ENCODE measurements around the gene AMH. TPM values are rescaled to one million over a fixed set of nuclear protein-coding genes. Genes with fewer than 3 reads are reported as not detected.
A peak's percentile ranks its signal among the peaks of the same experiment; 100 is the strongest.

AMH gene
- total RNA-seq, 1 donor from 2014 or later = 1.9 TPM

DNA sequence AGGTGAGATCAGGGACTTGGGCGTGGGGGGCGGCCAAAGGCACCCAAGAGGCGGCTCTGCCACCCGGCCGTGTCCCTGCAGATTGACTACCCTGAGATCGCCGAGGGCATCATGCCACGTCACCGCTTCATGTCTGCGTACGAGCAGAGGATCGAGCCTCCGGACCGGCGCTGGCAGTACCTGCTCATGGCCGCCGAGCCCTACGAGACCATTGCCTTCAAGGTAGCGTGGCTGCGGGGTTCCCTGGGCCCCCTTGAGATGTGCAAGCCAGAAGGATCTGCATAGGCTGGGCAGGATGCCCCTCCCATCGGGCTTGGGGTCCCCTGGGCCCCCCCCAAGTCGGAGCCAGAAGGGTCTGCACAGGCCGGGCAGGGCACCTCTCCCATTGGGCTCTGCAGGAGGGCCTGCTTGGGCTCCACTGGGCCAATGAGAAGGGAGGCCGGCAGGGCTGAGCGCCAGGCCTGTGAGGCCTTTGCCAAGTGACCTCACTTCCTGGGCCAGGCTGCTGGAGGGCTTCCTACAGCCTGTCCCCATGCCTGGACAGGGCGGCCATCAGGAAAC is 2.2 kb upstream of the AMH start:
- Histone ChIP-seq H3K27ac (no peak overlapping the region), H3K4me1 (peaks cover 41% of the 10 kb centered on the region), H3K36me3 (peaks cover 64% of the 10 kb centered on the region), H3K9me3 (no peaks in the 10 kb centered on the region), H3K4me3 (no peak overlapping the region), H3K27me3 (ENCODE audit: low read depth) (peaks cover 26% of the 10 kb centered on the region)
- ATAC-seq (peak in 1 of 2 donors; percentile 1), DNase-seq (no peak)
- intact Hi-C loops (cut with DNase I) = no loop called here
- TF ChIP-seq, protein P1, sequence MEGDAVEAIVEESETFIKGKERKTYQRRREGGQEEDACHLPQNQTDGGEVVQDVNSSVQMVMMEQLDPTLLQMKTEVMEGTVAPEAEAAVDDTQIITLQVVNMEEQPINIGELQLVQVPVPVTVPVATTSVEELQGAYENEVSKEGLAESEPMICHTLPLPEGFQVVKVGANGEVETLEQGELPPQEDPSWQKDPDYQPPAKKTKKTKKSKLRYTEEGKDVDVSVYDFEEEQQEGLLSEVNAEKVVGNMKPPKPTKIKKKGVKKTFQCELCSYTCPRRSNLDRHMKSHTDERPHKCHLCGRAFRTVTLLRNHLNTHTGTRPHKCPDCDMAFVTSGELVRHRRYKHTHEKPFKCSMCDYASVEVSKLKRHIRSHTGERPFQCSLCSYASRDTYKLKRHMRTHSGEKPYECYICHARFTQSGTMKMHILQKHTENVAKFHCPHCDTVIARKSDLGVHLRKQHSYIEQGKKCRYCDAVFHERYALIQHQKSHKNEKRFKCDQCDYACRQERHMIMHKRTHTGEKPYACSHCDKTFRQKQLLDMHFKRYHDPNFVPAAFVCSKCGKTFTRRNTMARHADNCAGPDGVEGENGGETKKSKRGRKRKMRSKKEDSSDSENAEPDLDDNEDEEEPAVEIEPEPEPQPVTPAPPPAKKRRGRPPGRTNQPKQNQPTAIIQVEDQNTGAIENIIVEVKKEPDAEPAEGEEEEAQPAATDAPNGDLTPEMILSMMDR (IDR thresholded peaks at IDR 0.05) = no peak

DNA sequence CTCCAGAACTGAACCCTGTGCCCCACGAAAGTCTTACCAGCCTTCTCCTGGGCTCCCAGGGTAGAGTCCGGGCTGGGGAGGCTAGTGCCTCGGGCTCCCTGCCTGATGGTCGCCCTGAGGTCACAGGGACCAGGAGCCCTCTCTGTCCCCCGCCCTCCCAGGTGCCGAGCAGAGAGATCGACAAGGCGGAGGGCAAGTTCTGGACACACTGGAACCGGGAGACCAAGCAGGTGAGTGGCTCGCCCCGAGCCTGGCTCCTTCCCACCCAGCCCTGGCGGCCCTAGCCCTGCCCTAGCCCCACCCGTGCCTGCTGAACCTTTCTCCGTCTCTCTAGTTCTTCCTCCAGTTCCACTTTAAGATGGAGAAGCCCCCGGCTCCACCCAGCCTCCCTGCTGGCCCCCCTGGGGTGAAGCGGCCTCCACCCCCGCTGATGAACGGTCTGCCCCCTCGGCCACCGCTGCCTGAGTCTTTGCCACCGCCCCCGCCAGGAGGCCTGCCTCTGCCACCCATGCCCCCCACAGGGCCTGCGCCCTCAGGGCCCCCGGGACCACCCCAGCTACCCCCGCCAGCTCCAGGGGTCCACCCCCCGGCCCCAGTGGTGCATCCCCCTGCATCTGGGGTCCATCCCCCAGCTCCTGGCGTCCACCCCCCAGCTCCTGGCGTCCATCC is 1.6 kb upstream of the AMH start:
- H3K9me3 ChIP-seq = no peaks in the 10 kb centered on the region
- DNase-seq (no peak), ATAC-seq (no peak)
- peaks cover 41% of the 10 kb centered on the region for H3K4me1 ChIP-seq
- no peak overlapping the region for H3K4me3 ChIP-seq
- peaks cover 33% of the 10 kb centered on the region for H3K27me3 ChIP-seq (ENCODE audit: low read depth)
- H3K27ac ChIP-seq = no peak overlapping the region
- intact Hi-C loops (cut with DNase I) = no loop called here
- TF ChIP-seq, protein P1 (IDR thresholded peaks at IDR 0.05) = no peak
- peaks cover 62% of the 10 kb centered on the region for H3K36me3 ChIP-seq

DNA sequence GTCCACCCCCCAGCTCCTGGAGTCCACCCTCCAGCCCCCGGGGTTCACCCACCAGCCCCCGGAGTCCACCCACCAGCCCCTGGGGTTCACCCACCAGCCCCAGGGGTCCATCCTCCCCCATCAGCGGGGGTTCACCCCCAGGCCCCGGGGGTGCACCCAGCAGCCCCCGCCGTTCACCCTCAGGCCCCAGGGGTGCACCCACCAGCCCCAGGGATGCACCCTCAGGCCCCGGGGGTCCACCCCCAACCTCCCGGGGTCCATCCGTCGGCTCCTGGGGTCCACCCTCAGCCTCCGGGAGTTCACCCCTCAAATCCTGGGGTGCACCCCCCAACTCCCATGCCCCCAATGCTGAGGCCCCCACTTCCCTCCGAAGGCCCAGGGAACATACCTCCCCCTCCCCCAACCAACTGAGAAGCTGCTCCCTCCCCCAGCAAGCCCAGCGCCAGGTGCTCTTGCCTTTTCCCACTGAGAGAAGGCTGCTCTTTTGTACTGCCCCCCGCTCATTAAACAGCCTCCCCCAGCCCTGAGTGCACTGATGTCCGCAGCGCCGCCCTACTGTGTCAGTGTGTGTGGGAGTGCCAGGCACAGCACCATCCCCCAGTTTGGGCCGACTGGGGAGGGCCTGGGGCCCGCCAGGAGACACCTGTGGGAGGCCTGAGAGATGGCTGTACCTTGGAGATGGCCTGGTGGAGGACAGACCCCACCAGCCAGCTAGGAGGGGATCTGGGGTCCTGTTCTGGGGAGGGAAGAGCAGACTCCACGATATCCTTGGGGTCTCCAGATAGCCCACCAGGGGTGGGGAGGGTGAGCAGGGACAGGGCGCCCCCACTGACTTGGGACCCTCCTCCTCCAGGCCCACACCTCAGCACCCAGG is 750 bp upstream of the AMH start:
- Histone ChIP-seq H3K27me3 (ENCODE audit: low read depth) (peaks cover 41% of the 10 kb centered on the region), H3K4me3 (no peak overlapping the region), H3K4me1 (peaks cover 41% of the 10 kb centered on the region), H3K9me3 (no peaks in the 10 kb centered on the region), H3K27ac (no peak overlapping the region), H3K36me3 (peaks cover 54% of the 10 kb centered on the region)
- TF ChIP-seq, protein P1 (IDR thresholded peaks at IDR 0.05) = no peak
- no peak for ATAC-seq
- intact Hi-C loops (cut with DNase I) = no loop called here
- DNase-seq = no peak

DNA sequence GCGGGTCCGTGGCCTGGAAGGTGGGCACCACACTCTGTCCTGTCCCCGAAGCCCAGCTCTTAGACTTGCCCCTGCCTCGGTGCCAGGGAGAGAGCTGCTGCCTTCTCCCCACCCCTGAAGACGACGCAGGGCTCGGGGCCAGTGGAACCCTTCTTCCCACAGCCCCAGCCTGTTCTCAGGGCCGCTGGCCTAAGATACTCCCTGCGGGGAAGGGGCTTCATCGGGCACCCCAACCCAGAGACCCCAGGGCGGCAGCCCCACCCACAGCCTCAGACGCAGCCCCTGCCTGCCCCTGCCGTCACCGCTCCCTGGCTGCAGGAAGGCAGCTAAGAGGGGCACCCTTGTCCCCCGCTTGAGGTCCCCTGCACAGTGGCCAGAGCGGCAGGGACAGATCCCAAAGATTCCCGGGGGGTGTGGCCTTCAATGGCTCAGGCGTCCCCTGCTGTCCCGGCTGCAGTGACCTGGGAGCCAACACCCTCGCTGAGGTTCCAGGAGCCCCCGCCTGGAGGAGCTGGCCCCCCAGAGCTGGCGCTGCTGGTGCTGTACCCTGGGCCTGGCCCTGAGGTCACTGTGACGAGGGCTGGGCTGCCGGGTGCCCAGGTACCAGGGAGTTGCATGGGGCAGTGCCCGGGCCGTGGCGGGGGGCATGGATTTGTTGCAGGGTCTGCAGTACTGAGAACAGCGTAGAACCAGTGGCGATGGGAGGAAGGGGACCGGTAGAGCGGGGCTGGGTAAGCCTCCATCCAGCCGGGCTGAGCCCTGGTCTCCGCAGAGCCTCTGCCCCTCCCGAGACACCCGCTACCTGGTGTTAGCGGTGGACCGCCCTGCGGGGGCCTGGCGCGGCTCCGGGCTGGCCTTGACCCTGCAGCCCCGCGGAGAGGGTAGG is 1.0 kb downstream of the AMH start:
- no peak overlapping the region for H3K27ac ChIP-seq
- H3K9me3 ChIP-seq = no peaks in the 10 kb centered on the region
- DNase-seq (no peak), ATAC-seq (peak; percentile 3)
- intact Hi-C loops (cut with DNase I) = no loop called here
- H3K4me1 ChIP-seq = peaks cover 43% of the 10 kb centered on the region
- peaks cover 36% of the 10 kb centered on the region for H3K36me3 ChIP-seq
- TF ChIP-seq, protein P1 (IDR thresholded peaks at IDR 0.05) = no peak
- H3K4me3 ChIP-seq = no peak overlapping the region
- peaks cover 53% of the 10 kb centered on the region for H3K27me3 ChIP-seq (ENCODE audit: low read depth)

DNA sequence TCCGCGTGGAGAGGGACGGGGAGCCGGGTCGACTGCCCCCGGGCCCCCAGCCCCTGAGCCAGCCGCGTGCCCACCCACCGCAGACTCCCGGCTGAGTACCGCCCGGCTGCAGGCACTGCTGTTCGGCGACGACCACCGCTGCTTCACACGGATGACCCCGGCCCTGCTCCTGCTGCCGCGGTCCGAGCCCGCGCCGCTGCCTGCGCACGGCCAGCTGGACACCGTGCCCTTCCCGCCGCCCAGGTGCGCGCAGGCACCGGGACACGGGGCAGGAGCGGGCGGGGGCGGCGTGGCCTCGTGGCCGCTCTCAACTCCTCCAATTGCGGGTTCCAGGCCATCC is 1.6 kb downstream of the AMH start:
- peaks cover 30% of the 10 kb centered on the region for H3K36me3 ChIP-seq
- H3K4me1 ChIP-seq = peaks cover 43% of the 10 kb centered on the region
- H3K27me3 ChIP-seq (ENCODE audit: low read depth) = peaks cover 53% of the 10 kb centered on the region
- TF ChIP-seq, protein P1 (IDR thresholded peaks at IDR 0.05) = no peak
- ATAC-seq (no peak), DNase-seq (no peak)
- no peaks in the 10 kb centered on the region for H3K9me3 ChIP-seq
- intact Hi-C loops (cut with DNase I) = no loop called here
- peak overlapping the region; percentile 25 for H3K4me3 ChIP-seq
- H3K27ac ChIP-seq = no peak overlapping the region
